GM04504 (cell line): Measurements from ENCODE around the gene DIAPH3.

ENCODE experiments used
- DNase-seq: peaks from one replicate; pipeline ENCODE4 v3.0.0-alpha.2; 2012; ENCODE audit warnings: low read depth

Gene DIAPH3

DNA sequence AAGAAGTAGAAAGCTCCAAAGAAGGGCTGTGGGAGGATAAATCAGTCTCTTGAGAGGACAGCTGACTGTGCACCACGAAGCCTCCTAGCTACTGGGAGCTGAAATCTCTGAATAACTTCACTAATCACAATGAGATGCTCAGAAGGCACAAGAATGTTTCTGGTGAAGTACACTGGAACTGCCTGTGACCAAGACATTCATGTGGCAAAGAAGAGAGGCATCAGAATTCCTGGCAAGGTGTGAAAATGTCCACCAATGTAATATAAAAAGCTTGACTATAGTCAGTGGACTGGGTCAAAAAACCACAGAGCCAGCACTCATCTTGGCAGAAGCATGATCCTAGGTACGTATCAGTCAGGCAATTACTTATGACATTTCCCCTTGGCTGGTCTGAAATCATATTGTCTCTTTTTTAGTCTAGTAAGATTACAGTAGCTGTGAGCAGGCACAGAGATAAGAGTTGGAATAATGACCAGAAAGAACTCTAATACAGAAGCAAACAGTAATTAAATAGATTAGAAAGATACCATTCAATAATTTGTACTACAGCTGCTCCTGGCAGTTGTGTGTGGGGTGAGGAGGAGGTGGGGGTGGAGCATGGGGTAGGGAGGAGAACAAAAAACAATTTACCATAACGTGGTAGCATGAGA is 434.7 kb downstream of the DIAPH3 start:
- DNase-seq = no peak

- no peak for DNase-seq
These were observed 441.5 kb downstream of the DIAPH3 start for GRCh38 chr13:59721926-59722910.

DNA sequence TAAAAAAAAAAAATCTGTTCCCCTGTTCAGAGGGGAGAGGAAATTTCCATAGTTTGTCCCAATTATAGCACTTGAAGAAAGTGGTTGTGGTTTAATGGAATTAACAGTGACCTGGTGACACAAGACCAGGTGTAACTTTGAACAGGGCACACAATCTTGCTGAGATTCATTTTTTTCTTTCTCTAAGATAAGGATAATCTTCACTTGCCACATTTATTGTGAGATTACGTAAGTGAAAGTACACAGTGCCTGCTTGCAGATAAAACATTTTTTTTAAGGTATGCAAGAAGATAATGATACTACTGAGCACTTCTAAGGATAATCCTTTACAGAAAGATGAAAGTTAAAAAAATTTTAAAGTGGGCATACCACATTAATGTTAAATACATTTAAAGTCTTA is 448.1 kb downstream of the DIAPH3 start:
- no peak for DNase-seq

DNA sequence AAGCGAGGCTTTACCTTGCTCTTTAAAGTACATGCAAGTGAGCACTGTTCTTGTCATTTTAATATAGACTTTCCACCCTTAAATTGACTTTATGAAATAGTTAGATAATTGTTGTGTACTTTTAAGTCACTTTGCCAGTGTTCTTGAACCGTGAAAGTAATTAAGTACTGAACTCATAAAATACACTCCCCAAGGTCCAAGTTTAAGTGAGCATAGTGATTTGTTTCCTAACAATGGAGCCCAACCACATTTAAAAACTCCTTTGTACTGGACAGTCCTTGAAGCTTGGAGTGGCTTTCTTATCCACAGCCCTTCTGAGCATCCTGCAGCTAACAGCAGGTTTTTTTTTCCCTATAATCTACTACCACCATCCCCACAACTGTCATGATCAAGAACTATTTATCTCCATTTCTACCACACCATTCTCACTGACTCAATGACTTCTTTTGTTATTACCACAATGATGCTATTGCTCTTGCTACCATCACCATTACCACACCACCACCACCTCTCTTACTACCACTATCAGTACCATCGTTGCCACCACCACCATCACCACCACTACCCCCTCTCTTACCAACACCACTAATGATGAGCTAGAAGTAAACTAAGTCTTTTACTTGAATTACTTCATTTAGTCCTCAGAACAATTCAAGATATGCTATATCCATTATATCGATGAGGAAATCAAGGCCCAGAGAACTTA is 452.6 kb downstream of the DIAPH3 start:
- DNase-seq = peak; percentile 10

GRCh38 chr13:59710416-59710815 is 453.3 kb downstream of the DIAPH3 start:
- DNase-seq = no peak

- no peak for DNase-seq
These were observed 457.4 kb downstream of the DIAPH3 start for GRCh38 chr13:59706101-59706976.

DNA sequence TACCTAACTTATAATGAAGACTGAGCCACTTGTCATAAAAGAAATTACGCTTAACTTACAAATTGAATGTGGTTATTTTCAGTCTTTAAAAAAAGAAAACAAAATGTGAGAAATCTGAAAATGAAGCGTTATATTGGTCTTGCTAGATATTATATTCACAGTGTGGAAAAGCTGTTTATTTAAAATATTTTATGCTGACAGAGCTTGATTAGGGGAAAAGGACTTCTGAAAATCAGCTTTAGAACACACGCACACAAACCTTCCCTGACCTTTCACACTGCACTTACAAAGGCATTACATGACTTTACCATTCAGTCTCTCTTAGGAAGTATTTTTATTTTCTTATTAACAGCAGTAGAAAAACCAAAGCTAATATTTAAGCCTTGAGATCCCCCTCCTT is 461.5 kb downstream of the DIAPH3 start:
- DNase-seq = no peak

DNA sequence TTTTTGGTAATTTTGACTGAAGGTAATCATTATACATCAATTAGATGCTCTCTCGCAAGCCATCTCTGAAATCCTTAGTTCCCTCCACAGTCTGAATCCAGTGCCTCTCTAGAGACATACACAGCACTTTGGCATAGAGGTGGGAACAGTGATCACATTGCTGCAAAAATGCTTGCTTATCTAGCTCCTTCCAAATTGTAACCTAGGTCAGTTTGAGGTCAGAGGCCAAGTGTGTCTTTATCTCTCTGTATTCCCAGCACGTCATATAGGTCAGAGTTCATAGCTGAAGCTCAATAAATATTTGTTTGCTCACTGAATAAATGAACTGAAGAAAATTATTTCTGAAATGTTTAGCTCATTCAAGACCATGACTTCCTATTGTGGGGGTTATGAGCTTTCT is 462.5 kb downstream of the DIAPH3 start:
- DNase-seq = no peak

GRCh38 chr13:59700281-59700680 is 463.4 kb downstream of the DIAPH3 start:
- no peak for DNase-seq

DNA sequence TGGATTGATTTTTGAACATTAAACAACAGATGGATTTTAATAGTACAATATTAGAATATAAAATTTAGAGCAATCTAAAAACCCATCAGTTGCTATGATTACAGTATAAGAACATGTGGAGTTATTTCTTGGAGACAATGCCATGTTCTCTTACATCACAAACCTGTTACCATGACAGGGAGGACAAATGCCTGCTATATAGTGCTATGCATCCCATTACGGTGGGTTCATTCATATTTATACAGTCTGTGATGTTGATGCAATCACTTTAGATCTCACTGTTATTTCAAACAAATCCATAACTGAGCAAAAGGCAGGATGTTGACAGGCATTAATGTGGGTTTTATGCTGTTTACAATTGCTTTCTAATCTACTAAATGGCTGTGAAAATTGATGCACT is 467.5 kb downstream of the DIAPH3 start:
- DNase-seq = no peak

DNA sequence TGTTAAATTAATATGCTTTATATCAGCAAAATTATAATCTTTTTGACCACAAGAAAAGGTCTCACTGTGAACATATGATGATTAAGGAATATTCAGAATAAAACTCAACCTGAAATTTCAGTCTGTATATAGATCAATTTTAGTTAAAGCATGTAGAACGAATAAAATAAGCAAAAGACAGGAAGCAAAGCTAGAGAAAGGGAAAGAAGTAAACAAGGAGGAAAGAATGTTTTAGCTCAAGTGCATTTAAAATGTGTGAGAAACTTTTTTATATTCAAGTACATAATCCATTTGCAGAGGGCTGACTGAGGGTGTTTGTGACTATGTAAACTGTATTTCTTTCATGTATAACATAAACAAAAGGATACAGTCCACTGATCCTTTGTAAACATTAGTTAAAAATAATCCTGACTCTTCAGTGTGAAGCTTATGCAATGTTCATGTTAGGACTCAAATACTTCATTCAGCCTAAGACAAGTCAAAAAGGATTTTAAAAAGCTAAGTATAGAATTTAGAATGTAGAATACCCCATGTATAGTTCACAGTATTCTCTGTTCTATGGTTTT is 472.1 kb downstream of the DIAPH3 start:
- no peak for DNase-seq

- DNase-seq = no peak
These were observed 472.7 kb downstream of the DIAPH3 start for GRCh38 chr13:59690857-59691500.

GRCh38 chr13:59689057-59689456 is 474.7 kb downstream of the DIAPH3 start:
- DNase-seq = no peak

GRCh38 chr13:59686798-59687394 is 476.8 kb downstream of the DIAPH3 start:
- DNase-seq = no peak

DNA sequence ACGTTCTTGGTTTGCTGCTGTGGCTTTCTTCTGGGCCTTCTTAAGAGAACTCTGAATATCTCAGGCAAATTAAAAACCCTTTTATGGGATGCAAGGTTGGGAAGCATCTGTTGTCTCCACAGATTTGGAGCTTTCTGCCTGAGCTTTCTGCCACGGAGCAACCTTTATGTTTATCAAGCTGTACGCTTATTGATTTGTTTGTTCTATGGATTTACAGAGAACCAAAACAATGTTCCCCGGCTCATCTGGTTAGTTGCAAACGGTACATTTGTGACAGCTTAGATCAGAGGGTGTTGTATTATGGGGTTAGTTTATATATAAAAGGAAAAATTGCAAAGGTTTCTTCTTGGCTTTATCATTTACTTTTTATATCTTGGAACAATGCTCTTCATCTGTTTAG is 479.6 kb downstream of the DIAPH3 start:
- DNase-seq = no peak

DNA sequence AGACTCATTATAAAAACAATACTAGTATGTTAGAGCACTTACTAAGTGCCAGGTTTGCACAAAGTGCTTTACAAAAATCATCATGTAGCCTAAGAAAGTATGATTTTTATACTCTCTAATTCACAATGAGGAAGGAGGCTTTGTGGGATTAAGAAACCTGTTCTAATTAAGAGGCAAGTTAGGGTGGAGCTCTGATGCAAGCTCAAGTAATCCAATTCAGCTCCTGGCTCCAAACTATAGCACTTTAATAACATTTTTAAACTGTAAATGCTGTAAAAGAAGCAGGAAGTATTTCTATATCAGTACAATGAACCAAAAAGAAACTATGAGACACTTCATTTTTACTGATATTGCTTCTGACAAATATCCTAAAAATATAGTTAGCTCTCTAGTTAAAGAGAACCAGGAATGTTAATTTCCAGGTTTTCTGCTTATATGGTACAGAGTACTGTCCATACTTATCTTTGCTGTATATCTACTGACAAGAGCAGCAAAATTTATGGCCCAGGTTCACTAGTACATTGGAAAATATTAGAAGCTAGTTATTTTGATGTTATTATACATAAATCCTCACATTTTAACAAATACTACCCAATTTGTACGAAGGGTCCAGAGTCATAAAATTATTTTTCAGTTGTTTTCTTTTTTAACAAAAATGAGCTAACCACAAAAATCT is 482.0 kb downstream of the DIAPH3 start:
- no peak for DNase-seq

GRCh38 chr13:59680429-59681024 is 483.2 kb downstream of the DIAPH3 start:
- DNase-seq = no peak

DNA sequence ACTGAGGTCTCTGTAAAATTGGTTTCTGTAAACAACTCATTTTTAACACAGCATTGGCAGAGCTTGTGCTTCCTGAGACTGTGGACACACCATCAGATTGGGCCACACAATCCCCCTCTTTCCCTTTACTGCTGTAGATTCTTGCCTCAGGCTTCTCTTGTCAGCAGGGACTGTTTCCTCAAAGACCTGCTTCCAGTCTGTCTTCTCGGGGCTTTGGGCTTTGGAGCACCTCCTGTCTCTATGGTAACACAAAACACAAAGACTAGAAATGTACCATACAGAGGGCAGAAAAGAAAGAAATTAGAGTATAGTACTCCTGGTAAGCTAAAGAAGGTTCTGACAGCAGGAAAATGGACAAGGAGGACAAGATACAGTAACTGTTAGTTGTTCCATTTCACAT is 484.5 kb downstream of the DIAPH3 start:
- DNase-seq = no peak
